GM12873 (cell line): ENCODE data around the gene BACE2.

Experiments used
- CTCF ChIP-seq: IDR thresholded peaks from 2 replicates; pipeline ENCODE4 v1.5.1; 2012; ENCODE audit warnings: low read depth, mild to moderate bottlenecking, moderate library complexity, low read length, control low read depth; ENCODE audit not compliant: insufficient read depth; ENCODE audit errors: missing control alignments

The BACE2 gene

DNA sequence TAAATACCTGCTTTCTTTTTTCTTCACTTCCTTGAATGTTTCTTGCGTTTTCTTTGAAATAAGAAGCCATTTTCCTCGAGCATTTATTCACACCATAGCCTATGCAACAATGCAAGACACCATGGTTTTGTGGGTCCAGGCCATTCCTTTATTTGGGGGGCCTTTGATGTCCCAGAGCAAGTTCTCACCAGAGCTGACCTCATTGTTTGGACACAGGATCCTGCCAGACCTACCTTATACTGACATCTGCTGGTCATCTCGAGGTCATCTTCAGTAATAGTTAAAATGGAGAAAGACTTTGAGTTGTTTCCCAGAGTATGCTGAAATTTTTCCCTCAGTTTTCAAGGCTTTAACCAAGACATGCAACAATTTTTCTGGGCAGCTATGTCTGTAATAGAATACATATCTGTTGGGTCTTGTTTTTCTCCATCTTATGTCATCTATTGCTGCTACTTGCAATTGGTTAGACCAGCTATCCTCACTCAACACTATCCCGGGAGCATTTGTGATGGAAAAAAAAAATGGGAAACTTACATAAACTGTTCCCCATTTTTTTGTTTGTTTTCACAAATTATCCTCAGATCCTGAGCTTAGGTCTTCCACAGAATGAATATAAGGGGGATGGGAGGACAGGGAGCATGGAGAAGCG is 34.0 kb upstream of the BACE2 start:
- TF ChIP-seq CTCF, result peak; percentile 66

DNA sequence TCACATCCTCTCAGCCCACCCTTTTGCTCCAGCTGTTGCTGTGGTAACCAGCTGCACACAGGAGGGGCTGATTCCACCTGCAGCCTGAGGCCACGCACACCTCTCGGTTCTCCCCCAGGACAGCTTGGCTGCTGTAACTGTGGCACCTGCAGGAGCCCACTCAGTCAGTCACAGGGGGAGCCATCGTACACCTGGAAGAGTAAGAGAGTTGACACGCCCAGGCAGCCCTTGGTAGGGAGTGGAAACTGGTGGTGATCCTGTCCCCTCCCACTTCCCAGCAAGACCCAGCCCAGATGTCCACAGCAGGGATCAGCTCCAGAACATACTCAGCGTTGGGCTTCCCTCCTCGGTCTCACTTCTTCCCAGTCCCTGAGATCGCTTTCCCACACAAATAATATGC is 32.2 kb upstream of the BACE2 start:
- no peak for TF ChIP-seq CTCF

GRCh38 chr21:41136286-41136685 is 31.7 kb upstream of the BACE2 start:
- no peak for TF ChIP-seq CTCF

DNA sequence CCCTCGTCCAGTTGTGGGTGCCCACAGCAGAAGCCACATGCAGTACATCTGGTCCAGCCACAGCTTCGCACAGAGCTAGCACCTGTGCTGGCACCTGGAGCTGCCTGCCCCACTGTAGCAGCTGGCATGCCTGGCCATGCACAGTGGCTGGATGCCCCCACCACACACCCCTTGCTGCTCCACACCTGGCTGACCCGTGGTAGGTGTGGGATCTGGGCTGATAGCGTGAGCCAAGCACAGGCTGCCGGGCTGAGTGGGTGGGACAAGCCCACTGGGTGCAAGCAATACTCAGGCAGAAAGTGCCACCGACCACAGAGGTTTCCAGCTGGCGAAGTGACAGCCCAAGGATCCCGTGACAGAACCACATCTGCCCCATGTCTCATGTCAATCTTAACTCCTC is 30.6 kb upstream of the BACE2 start:
- TF ChIP-seq CTCF, result no peak

- TF ChIP-seq CTCF, result no peak
These were observed 30.1 kb upstream of the BACE2 start for GRCh38 chr21:41137889-41138288.

- TF ChIP-seq CTCF, result no peak
These were observed 29.2 kb upstream of the BACE2 start for GRCh38 chr21:41138711-41139110.

- no peak for TF ChIP-seq CTCF
These were observed 28.7 kb upstream of the BACE2 start for GRCh38 chr21:41139275-41139674.
